ENCODE results near the gene RAB11FIP4.

GRCh38 chr17:31568539-31568938 is 177.1 kb downstream of the RAB11FIP4 start:
- no peak for TF ChIP-seq POLR2A (IDR thresholded peaks at IDR 0.05)
- TF ChIP-seq, protein P1, sequence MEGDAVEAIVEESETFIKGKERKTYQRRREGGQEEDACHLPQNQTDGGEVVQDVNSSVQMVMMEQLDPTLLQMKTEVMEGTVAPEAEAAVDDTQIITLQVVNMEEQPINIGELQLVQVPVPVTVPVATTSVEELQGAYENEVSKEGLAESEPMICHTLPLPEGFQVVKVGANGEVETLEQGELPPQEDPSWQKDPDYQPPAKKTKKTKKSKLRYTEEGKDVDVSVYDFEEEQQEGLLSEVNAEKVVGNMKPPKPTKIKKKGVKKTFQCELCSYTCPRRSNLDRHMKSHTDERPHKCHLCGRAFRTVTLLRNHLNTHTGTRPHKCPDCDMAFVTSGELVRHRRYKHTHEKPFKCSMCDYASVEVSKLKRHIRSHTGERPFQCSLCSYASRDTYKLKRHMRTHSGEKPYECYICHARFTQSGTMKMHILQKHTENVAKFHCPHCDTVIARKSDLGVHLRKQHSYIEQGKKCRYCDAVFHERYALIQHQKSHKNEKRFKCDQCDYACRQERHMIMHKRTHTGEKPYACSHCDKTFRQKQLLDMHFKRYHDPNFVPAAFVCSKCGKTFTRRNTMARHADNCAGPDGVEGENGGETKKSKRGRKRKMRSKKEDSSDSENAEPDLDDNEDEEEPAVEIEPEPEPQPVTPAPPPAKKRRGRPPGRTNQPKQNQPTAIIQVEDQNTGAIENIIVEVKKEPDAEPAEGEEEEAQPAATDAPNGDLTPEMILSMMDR (IDR thresholded peaks at IDR 0.05): no peak
